ENCODE results near the gene CAB39.
A peak's percentile ranks its signal among the peaks of the same experiment; 100 is the strongest.

The CAB39 gene

DNA sequence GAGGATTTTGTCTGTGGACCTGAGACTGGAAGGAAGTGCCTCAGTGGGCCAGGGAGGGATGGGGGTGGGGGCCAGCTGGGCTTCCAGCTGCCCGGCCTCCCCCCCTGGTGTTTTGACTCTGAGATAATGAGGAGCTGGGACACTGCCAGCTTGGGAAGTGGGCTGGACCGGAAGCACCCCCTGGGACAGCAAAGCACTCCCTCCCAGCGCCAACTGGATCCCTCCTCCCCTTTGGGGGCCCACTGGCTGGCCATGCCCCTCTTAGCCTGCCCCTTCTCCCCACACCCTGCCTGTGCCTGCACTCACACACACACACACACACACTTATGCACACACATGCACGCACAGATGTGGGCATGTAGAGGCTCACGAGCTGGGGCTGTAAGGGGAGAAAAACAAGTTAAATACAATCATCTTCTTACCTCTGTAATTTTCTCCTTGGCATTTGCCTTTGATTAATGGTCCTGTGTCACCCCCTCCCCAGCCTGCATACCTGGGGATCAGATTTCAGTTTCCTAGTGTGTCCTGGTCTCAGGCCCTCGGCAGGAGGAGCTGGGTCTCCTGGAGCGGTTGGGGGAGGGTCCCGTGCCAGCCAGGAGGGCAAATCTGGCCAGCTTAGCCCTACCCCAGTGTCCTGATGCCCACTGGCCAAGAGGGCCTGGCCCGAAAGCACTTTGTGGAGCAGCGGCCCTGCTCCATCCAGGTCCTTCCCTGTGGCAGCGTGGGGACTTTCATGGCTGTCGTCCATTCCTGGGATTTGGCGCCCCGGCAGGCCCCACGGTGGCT lies 155.7 kb downstream of the CAB39 start:
- H3K4me2 ChIP-seq (ENCODE audit: insufficient read depth, low read length): no peak overlapping the region
- H3K36me3 ChIP-seq (ENCODE audit: insufficient read depth, low read length): no peaks in the 10 kb centered on the region; the same call in 1 of the 2 replicates
- H2AFZ ChIP-seq (ENCODE audit: low read depth, low read length): no peak overlapping the region
- TF ChIP-seq EZH2 (IDR thresholded peaks at IDR 0.05; ENCODE audit: borderline replicate concordance, low read depth, low read length, severe bottlenecking) (no peak), CTCF (IDR thresholded peaks at IDR 0.05; ENCODE audit: borderline replicate concordance, extremely low read depth, low read length, poor library complexity, severe bottlenecking) (no peak)
- H3K27ac ChIP-seq (ENCODE audit: low read length): no peak overlapping the region
- no peaks in the 10 kb centered on the region for H3K9me3 ChIP-seq (ENCODE audit: insufficient read depth, low read length, severe bottlenecking)
- no peaks in the 10 kb centered on the region for H3K27me3 ChIP-seq (ENCODE audit: insufficient read depth, low read length, poor library complexity)
- ATAC-seq (ENCODE audit: insufficient read depth, low read depth) (no peak), DNase-seq (no peak)
- H4K20me1 ChIP-seq (ENCODE audit: insufficient read depth, low read length): peaks cover 53% of the 10 kb centered on the region
- H3K9ac ChIP-seq (ENCODE audit: low read depth, low read length): peak overlapping the region; percentile 21; the same call in 1 of the 2 replicates
- no peak overlapping the region for H3K4me3 ChIP-seq (ENCODE audit: low read depth in 1 of 2, low read length in 2 of 2)
- H3K4me1 ChIP-seq (ENCODE audit: insufficient read depth, low read length): peaks cover 41% of the 10 kb centered on the region
- peaks cover 28% of the 10 kb centered on the region for H3K79me2 ChIP-seq (ENCODE audit: insufficient read depth, low read length)

DNA sequence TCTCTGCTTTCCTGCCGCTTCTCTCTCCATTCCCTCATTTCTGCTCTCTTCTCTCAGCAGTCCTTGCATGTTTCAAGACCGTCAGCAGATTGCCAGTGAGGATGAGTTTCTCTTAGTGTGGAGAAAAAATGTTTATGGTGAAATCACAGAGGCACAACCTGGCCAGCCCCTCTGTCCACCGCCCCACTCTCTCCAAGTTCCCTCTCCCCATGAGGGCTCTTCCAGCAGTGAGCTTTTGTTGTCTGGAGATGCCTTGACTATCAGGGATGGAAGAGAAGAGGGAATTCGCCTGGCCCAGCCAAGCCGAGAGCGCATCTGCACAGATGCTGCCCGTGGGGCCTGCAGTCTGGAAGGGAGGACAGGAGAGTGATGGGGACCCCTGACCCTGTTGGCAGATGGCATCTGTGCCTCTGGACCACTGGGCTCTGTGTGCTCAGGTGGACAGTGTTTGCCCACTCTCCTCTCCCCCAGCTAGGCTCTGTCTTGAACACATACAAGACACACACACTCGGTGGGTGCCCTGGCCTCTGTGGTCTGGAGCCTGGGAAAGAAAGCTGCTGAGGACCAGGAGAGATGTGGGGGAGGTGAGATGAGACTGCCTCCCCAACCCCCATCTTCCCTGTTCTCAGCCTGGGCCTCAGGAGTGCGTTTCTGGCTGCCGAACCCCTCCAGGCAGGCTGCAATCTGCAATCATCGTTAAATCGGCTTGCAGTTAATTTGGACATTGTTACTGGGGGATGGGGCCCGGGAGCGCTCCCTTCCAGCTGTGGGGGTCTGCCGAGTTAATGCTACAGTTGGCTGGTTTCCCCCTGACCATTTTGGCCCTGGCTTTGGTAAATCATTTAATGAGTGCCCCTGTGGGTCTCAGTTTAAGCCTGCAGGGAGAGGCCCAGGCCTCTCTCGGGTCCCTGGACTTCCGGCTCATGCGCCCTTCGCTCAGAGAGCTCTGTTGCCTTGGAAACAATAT lies 156.6 kb downstream of the CAB39 start:
- ATAC-seq (ENCODE audit: insufficient read depth, low read depth): no peak
- H4K20me1 ChIP-seq (ENCODE audit: insufficient read depth, low read length): peaks cover 53% of the 10 kb centered on the region

GRCh38 chr2:230869914-230870543 lies 157.4 kb downstream of the CAB39 start:
- Histone ChIP-seq H2AFZ (ENCODE audit: low read depth, low read length) (no peak overlapping the region), H3K27ac (ENCODE audit: low read length) (no peak overlapping the region; the same call in 1 of the 2 replicates), H4K20me1 (ENCODE audit: insufficient read depth, low read length) (peaks cover 59% of the 10 kb centered on the region), H3K4me2 (ENCODE audit: insufficient read depth, low read length) (no peak overlapping the region), H3K36me3 (ENCODE audit: insufficient read depth, low read length) (peaks cover 5% of the 10 kb centered on the region; the same call in 1 of the 2 replicates), H3K4me3 (ENCODE audit: low read depth in 1 of 2, low read length in 2 of 2) (no peak overlapping the region), H3K27me3 (ENCODE audit: insufficient read depth, low read length, poor library complexity) (no peaks in the 10 kb centered on the region), H3K9ac (ENCODE audit: low read depth, low read length) (no peak overlapping the region), H3K4me1 (ENCODE audit: insufficient read depth, low read length) (peaks cover 33% of the 10 kb centered on the region), H3K79me2 (ENCODE audit: insufficient read depth, low read length) (peaks cover 27% of the 10 kb centered on the region), H3K9me3 (ENCODE audit: insufficient read depth, low read length, severe bottlenecking) (no peaks in the 10 kb centered on the region)
- ATAC-seq (ENCODE audit: insufficient read depth, low read depth) (no peak), DNase-seq (no peak)
- no peak for TF ChIP-seq CTCF (IDR thresholded peaks at IDR 0.05; ENCODE audit: borderline replicate concordance, extremely low read depth, low read length, poor library complexity, severe bottlenecking)
- TF ChIP-seq EZH2 (IDR thresholded peaks at IDR 0.05; ENCODE audit: borderline replicate concordance, low read depth, low read length, severe bottlenecking): no peak

More for the DNA sequence above, 156.6 kb downstream of the CAB39 start:
- H3K4me1 ChIP-seq (ENCODE audit: insufficient read depth, low read length): peaks cover 37% of the 10 kb centered on the region
- no peak overlapping the region for H3K4me2 ChIP-seq (ENCODE audit: insufficient read depth, low read length)
- H3K9me3 ChIP-seq (ENCODE audit: insufficient read depth, low read length, severe bottlenecking): no peaks in the 10 kb centered on the region
- H2AFZ ChIP-seq (ENCODE audit: low read depth, low read length): no peak overlapping the region
- DNase-seq: no peak
- no peak overlapping the region for H3K4me3 ChIP-seq (ENCODE audit: low read depth in 1 of 2, low read length in 2 of 2)
- no peak overlapping the region for H3K27ac ChIP-seq (ENCODE audit: low read length)
- H3K27me3 ChIP-seq (ENCODE audit: insufficient read depth, low read length, poor library complexity): no peaks in the 10 kb centered on the region
- no peak overlapping the region for H3K9ac ChIP-seq (ENCODE audit: low read depth, low read length)
- no peaks in the 10 kb centered on the region; the same call in 1 of the 2 replicates for H3K36me3 ChIP-seq (ENCODE audit: insufficient read depth, low read length)
- peaks cover 28% of the 10 kb centered on the region for H3K79me2 ChIP-seq (ENCODE audit: insufficient read depth, low read length)
- TF ChIP-seq EZH2 (IDR thresholded peaks at IDR 0.05; ENCODE audit: borderline replicate concordance, low read depth, low read length, severe bottlenecking) (no peak), CTCF (IDR thresholded peaks at IDR 0.05; ENCODE audit: borderline replicate concordance, extremely low read depth, low read length, poor library complexity, severe bottlenecking) (no peak)
